HG03354 (cell line): ENCODE measurements around the gene STAP2.
"Not testable (repeated sequence)": the region's sequence is repeated elsewhere in the genome, so short reads cannot be mapped to it uniquely, and the experiment has no call there.

Experiments used
- ATAC-seq: cut with Tn5 transposase; IDR thresholded peaks from one replicate; pipeline ENCODE4 v1.9.1; 2021; ENCODE audit warnings: mild to moderate bottlenecking; ENCODE audit not compliant: unreplicated experiment, poor library complexity, severe bottlenecking

STAP2 gene

DNA sequence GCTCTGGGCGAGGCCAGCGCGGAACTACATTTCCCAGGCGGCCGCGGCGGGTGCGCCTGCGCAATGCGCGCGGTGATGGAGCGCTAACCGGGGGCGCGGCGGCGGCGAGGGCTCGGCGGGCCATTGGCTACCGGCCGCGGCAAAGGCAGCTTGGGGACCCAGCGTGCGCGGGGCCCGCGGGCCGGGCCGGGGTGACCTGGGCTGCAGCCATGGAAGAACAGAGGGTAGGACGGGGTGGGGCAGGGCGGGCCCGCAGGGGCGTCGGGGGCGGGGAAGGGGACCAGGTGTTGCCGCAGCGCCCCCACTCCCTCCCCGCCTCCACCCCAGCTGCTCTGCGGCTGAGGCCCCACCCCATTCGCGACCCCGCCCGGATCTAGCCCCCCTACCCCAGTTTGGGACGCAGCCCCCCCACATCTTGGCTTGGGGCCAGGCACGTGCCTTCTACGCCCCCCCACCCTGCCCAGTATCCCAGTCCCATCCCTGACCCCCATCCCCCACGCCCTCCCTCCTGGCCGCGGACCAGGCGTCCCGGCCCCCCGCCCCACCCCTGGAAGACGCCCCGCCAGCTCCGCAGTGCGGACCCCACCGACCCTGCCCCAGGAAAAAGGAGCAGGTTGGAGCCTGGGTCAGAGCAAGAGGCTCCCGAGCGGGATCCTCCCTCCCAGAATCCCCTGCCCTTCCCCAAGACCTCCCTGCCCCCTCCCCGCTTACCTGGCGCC lies 33.9 kb downstream of the STAP2 start, which contains the start of gene FSD1:
FSD1 (plus strand) TSS at position 61 of the 719 bp plus-strand sequence; CDS start at position 210, 149 bp downstream.
- no peak for ATAC-seq

- no peak for ATAC-seq
Measured at GRCh38 chr19:4303819-4304537, 34.6 kb downstream of the STAP2 start.

DNA sequence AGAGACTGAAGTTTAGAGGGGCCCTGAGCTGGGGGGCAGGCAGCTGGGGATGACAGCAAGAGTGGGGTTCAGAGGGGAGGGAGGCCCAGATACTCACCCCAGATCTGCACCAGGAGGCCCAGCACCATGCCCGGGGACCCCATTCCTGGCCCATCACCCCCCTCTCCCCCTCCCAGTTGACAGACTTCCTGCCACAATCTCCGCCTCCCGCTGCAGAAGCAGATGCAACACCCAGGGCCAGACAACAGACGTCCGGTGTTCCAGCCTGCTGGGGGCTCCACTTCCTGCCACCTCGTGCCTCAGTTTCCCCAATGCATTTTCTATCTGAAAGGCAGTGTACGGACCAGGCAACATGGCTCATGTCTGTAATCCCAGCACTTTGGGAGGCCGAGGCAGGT lies 36.4 kb downstream of the STAP2 start, which contains the start of gene TMIGD2:
TMIGD2 (minus strand) TSS at position 147 of the 398 bp plus-strand sequence; CDS start at position 143, 4 bp downstream.
- no peak for ATAC-seq

DNA sequence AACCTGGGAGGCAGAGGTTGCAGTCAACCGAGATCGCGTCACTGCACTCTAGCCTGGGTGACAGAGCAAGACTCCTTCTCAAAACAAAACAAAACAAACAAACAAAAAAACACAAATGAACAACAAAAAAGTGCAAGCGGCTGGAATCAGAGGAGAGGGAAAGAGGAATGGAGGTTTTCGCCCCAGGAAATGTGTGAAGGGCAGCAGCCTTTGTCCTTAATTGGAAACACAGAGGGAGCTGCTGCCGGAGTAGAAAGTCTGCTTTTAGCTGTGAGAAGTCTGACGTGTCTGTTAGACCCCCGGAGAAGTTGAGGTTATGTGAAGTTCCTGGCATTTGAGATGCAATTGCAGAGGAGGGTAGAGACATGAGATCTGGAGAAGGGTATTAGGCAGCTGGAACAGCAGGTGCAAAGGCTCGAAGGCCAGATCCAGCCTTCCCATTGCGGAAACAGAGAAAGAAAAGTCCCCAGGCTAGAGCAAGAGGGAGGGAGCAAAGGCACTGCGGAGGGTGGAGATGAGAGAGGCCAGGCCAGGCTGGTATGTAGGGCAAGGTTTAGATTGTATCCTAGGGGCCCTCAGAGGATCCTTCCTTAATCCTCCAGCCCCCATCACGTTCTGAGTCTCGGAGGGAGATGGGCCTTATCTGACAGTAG lies 36.9 kb downstream of the STAP2 start:
- ATAC-seq, result no peak

DNA sequence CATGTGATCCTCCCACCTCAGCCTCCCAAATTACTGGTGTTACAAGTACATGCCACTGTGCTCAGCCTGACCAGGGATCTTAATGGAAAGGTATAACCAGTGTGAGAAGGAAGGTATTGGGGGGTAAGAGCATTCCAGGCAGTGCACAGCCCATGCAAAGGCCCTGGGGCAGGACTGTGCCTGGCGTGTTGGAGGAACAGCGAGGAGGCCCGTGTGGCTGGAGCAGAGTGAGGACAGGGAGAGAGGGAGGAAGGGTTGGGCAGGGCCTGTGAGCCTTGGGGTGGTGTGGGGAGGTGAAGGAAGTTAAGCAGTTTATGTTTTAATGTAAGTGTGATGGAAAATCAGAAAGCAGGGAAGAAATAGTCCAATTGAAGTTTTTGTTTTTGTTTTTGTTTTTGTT lies 38.0 kb downstream of the STAP2 start:
- no peak for ATAC-seq

DNA sequence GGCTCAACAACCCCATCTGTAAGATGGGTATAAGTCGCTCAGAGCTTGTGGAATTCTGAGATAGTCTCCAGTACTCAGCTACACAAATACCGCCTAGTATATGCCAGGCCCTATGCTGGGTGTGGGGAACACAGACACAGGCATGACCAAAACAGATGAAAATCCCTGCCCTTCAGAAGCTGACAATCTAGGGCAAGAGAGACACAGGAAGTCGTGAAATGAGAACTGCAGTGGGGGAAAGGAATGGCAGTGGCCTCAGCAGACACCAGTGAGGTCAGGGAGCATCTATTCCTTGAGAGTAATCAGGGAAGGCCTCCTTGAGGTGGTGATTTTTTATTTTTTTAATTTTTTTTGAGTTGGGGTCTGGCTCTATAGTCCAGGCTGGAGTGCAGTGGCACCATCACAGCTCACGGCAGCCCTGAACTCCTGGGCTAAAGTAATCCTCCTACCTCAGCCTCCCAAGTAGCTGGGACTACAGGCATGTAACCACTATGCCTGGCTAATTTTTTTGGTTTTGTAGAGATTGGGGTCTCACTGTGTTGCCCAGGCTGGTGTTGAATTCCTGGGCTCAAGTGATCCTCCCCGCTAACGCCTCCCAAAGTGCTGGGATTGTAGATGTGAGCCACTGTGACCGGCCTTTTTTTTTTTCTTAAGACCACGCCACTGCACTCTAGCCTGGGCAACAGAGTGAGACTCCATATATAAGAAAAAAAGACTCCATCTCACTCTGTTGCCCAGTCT lies 39.6 kb downstream of the STAP2 start:
- ATAC-seq, result no peak

- ATAC-seq, result no peak
Measured at GRCh38 chr19:4297901-4298809, 40.5 kb downstream of the STAP2 start.

DNA sequence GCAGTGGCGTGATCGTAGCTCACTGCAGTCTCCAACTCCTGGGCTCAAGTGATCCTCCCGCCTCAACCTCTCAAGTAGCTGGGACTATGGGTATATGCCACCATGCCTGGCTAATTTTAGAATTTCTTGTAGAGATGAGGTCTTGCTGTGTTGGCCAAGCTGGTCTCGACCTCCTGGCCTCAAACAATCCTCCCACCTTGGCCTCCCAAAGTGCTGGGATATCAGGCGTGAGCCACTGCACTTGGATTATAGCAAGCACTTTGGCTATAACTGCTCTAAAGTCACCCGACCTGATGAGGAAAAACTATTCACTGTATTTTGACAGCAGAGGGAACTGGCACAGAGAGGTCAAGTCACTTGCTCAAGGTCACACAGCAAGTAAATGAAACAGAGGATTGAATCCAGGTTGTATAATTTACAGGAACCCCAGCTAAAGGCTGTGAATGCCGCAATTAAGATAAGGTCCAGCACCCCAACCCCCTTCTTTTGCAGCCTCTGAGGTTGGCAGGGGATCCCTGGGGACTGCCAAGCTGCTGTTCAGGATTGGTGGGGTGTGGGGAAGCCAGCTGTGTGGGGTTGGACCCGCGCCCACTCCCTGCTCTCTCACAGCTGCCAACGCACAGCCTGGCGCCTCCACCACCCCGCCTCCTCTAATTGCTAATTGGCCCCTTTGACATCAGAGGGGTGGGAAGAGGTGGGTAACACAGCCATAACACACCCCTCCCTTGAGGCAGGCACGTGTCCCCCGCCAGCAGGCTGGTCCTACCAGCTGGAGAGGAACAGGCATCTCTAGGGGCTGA lies 42.5 kb downstream of the STAP2 start:
- no peak for ATAC-seq

- ATAC-seq, result no peak
Measured at GRCh38 chr19:4294389-4294788, 44.2 kb downstream of the STAP2 start.

DNA sequence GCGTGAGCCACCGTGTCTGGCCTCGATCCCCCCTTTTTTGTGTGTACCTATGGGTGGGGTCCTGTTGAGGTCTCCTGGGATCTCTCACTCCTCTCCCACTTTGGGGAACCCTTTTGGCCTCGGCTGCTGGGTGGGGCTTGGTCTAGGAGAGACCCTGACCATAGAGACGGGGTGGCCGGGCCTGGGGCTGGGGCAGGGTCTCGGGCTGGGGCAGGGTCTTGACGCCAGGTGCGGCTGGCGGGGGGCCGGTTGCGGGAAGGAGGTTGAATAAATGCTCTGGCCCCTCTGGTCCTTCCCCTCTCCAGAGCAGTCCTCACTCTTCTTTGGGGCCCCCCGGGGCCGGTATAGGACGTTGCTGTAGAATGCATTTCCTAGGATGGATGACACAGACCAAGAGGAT lies 46.1 kb downstream of the STAP2 start:
- ATAC-seq, result no peak

DNA sequence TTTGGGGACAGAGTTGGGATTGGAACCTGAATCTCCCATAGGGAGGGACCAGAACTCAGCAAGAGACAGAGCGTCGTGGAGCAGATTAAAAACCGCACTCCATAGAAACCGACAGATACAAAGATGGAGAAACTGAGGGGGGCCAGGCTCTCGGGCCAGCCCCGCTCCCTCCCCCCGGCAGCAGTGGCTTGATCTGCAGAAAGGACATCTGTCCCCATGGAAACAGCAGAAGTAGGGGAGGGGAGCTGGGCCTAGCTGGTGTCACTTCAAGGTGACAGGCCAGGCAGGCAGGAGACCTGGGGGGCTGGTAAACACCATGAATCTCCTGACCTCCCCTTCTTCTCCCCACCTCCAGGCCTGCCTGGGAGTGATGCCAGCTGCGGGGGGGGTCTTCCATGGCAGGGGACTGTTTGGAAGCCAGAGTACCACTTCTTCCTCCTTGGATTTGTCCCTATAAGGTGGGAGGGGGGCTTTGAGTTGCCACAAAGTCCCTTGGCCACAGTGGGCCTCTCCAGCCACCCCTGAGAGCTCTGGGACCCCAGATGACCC lies 47.4 kb downstream of the STAP2 start:
- no peak for ATAC-seq

- no peak for ATAC-seq
Measured at GRCh38 chr19:4288091-4288777, 50.4 kb downstream of the STAP2 start.

DNA sequence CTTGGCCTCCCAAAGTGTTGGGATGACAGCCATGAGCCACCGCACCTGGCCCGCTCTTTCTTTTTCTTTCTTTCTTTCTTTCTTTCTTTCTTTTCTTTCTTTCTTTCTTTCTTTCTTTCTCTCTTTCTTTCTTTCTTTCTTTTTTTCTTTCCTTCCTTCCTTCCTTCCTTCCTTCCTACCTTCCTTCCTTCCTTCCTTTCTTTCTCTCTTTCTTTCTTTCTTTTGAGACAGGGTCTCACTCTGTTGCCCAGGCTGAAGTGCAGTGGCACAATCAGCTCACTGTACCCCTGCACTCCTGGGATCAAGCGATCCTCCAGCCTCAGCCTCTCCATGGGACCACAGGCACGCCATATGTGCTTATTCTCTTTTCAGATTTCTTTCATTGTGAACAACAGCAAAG lies 52.5 kb downstream of the STAP2 start:
- ATAC-seq, result not testable (repeated sequence)

DNA sequence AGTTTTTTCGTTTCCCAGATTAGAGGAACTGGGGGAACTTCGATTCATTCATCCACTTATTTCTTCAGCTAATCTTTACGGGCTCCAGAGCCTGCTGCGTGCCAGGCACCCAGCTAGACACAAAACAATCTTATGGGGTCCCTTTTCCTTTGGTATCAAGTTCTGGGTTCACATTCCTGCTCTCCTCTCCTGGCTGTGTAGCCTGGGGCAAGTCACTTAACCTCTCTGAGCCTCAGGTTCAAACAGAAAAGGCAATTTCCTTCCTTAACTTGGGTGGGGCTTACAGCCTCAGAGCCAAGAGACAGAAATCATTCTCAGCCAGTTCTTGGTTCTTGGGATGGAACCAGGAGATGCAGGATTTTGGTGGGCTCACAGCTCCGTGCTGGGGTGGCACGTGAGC lies 53.7 kb downstream of the STAP2 start:
- ATAC-seq, result no peak

DNA sequence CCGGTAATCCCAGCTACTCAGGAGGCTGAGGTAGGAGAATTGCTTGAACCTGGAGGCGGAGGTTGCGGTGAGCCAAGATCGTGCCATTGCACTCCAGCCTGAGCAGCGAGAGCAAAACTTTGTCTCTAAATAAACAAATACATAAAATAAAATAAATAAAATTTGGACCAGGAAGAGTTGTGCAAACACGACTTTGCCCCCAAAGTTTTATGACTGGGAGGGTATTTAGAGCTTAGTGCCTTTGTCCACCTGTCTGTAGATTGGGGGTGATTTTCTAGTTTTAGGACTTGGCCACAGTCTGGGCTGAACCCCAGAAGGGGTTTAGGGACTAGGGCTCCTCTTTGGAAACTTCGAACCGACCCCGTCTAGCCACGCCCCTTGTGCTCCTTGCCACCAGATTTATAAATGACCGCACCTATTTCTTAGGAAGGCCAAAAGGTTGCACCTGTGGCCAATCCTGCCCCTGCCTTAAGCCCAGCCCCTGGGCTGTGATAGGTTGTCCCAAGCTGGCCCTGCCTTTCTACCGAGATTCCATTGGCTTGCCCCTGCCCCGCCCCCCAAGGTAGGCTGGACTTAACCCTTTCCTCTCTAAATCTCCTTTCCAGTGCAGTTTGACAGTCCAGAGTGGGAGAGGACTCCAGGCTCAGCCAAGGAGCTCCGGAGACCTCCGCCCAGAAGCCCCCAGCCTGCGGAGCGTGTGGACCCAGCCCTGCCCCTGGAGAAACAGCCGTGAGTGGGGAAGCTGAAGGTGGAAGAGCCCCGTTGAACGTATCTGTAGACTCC lies 54.3 kb downstream of the STAP2 start:
- no peak for ATAC-seq

DNA sequence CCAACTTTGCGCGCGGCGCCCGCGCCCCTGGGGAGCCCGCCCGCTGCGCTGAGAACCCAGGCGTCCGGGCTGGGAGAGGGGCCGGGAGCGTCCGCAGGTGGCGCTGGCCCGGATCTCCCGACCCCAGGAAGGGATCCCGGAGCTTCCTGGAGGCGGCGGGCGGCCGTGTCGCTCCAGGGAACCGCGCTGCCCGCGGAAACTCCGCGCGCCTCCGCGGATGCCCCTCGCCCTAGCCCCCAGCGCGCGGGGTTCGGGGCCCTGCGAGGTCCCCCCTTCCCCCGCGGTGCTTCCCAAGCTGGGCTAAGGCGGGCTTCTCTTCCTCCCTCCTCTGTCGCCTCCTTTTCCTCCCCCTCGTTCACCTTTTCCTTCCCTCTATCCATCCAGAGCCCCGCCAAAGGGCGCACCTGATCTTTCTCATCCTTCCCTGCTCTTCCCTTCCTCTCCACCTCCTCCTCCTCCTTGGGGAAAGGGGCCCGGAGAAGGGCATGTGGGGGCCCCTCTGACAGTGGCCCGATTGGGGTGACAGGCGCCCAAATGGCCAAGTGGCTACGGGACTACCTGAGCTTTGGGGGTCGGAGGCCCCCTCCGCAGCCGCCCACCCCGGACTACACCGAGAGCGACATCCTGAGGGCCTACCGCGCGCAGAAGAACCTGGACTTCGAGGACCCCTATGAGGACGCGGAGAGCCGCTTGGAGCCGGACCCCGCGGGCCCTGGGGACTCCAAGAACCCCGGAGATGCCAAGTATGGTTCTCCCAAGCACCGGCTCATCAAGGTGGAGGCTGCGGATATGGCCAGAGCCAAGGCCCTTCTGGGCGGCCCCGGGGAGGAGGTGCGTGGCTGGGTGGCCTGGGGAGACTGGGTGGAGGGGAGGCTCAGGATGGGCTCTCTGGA lies 58.9 kb downstream of the STAP2 start:
- ATAC-seq, result no peak
